Measurements from ENCODE around the gene WDR33. TPM values are rescaled to one million over a fixed set of nuclear protein-coding genes. Genes with fewer than 3 reads are reported as not detected.

The WDR33 gene
- total RNA-seq, 1 donor from 2014 or later: 54.7 TPM

- peaks cover 24% of the 10 kb centered on the region for H3K4me1 Mint-ChIP-seq (ENCODE audit: unreplicated experiment)
- H3K4me3 Mint-ChIP-seq: peak overlapping the region; percentile 96
- no peaks in the 10 kb centered on the region for H3K27me3 Mint-ChIP-seq
- TF ChIP-seq CTCF (conservative IDR thresholded peaks at IDR 0.05): no peak
- peaks cover 17% of the 10 kb centered on the region for H3K36me3 Mint-ChIP-seq
- no peaks in the 10 kb centered on the region for H3K9me3 Mint-ChIP-seq
- H3K27ac Mint-ChIP-seq: peak overlapping the region; percentile 99
- no peak for DNase-seq (ENCODE audit: extremely low spot score, unreplicated experiment)
Measured at GRCh38 chr2:127700527-127701192, 110.3 kb downstream of the WDR33 start.

GRCh38 chr2:127698553-127699355 is 112.2 kb downstream of the WDR33 start:
- Mint-ChIP-seq H3K9me3 (no peaks in the 10 kb centered on the region), H3K36me3 (peaks cover 8% of the 10 kb centered on the region), H3K4me1 (ENCODE audit: unreplicated experiment) (peaks cover 16% of the 10 kb centered on the region), H3K27ac (peak overlapping the region; percentile 67), H3K4me3 (no peak overlapping the region), H3K27me3 (no peaks in the 10 kb centered on the region)
- no peak for TF ChIP-seq CTCF (conservative IDR thresholded peaks at IDR 0.05)
- DNase-seq (ENCODE audit: extremely low spot score, unreplicated experiment): no peak

GRCh38 chr2:127697482-127698180 is 113.3 kb downstream of the WDR33 start:
- H3K4me1 Mint-ChIP-seq (ENCODE audit: unreplicated experiment): peaks cover 13% of the 10 kb centered on the region
- no peak overlapping the region for H3K27ac Mint-ChIP-seq
- no peaks in the 10 kb centered on the region for H3K9me3 Mint-ChIP-seq
- no peak overlapping the region for H3K4me3 Mint-ChIP-seq
- no peak for DNase-seq (ENCODE audit: extremely low spot score, unreplicated experiment)
- H3K36me3 Mint-ChIP-seq: peaks cover 6% of the 10 kb centered on the region
- H3K27me3 Mint-ChIP-seq: no peaks in the 10 kb centered on the region
- no peak for TF ChIP-seq CTCF (conservative IDR thresholded peaks at IDR 0.05)

GRCh38 chr2:127695491-127696472 is 115.2 kb downstream of the WDR33 start:
- H3K4me1 Mint-ChIP-seq (ENCODE audit: unreplicated experiment): peaks cover 7% of the 10 kb centered on the region

More at GRCh38 chr2:127695491-127696472, 115.2 kb downstream of the WDR33 start:
- peaks cover 6% of the 10 kb centered on the region for H3K27me3 Mint-ChIP-seq
- no peak for DNase-seq (ENCODE audit: extremely low spot score, unreplicated experiment)
- H3K36me3 Mint-ChIP-seq: peaks cover 7% of the 10 kb centered on the region
- TF ChIP-seq CTCF (conservative IDR thresholded peaks at IDR 0.05): peak; percentile 66
- H3K4me3 Mint-ChIP-seq: no peak overlapping the region
- H3K27ac Mint-ChIP-seq: no peak overlapping the region
- H3K9me3 Mint-ChIP-seq: no peaks in the 10 kb centered on the region
